HK-2 (cell line): ENCODE results near the gene TBC1D22A.

ENCODE experiments used
- DNase-seq: peaks from one replicate; pipeline ENCODE4 v3.0.0-alpha.2; 2018; ENCODE audit not compliant: unreplicated experiment

The TBC1D22A gene

GRCh38 chr22:46958191-46958590 is 195.7 kb downstream of the TBC1D22A start:
- DNase-seq: no peak

- no peak for DNase-seq
Observed at GRCh38 chr22:46958658-46959057, 196.2 kb downstream of the TBC1D22A start.

GRCh38 chr22:46959369-46959768 is 196.9 kb downstream of the TBC1D22A start:
- DNase-seq: no peak

- no peak for DNase-seq
Observed at GRCh38 chr22:46961591-46962295, 199.3 kb downstream of the TBC1D22A start.

GRCh38 chr22:46962406-46962805 is 200.0 kb downstream of the TBC1D22A start:
- no peak for DNase-seq

- DNase-seq: no peak
Observed at GRCh38 chr22:46963672-46964545, 201.5 kb downstream of the TBC1D22A start.

GRCh38 chr22:46964773-46965550 is 202.5 kb downstream of the TBC1D22A start:
- DNase-seq: no peak

- no peak for DNase-seq
Observed at GRCh38 chr22:46965555-46966494, 203.4 kb downstream of the TBC1D22A start.

GRCh38 chr22:46966495-46966845 is 204.0 kb downstream of the TBC1D22A start:
- no peak for DNase-seq

- no peak for DNase-seq
Observed at GRCh38 chr22:46966846-46967245, 204.4 kb downstream of the TBC1D22A start.

- no peak for DNase-seq
Observed at GRCh38 chr22:46967445-46968358, 205.3 kb downstream of the TBC1D22A start.

GRCh38 chr22:46968359-46968740 is 205.9 kb downstream of the TBC1D22A start:
- no peak for DNase-seq

- DNase-seq: no peak
Observed at GRCh38 chr22:46968848-46969247, 206.4 kb downstream of the TBC1D22A start.

- DNase-seq: no peak
Observed at GRCh38 chr22:46969491-46969890, 207.0 kb downstream of the TBC1D22A start.

- no peak for DNase-seq
Observed at GRCh38 chr22:46969961-46970360, 207.5 kb downstream of the TBC1D22A start.

GRCh38 chr22:46970411-46971098 is 208.1 kb downstream of the TBC1D22A start:
- no peak for DNase-seq

GRCh38 chr22:46971099-46971763 is 208.8 kb downstream of the TBC1D22A start:
- no peak for DNase-seq

GRCh38 chr22:46971764-46972125 is 209.3 kb downstream of the TBC1D22A start:
- DNase-seq: no peak

GRCh38 chr22:46972256-46972655 is 209.8 kb downstream of the TBC1D22A start:
- DNase-seq: no peak
